Activated CD8-positive, alpha-beta memory T cell treated with anti-CD3 and anti-CD28 coated beads for 4 hours (primary cell): ENCODE data around the gene DPEP1.
"Not testable (repeated sequence)": the region's sequence is repeated elsewhere in the genome, so short reads cannot be mapped to it uniquely, and the experiment has no call there.

Experiments
- DNase-seq, 2 donors: peaks; one replicate each; pipeline ENCODE4 v3.0.0-alpha.2; 2020; ENCODE audit warnings: low read depth in 2 of 2

The DPEP1 gene

DNA sequence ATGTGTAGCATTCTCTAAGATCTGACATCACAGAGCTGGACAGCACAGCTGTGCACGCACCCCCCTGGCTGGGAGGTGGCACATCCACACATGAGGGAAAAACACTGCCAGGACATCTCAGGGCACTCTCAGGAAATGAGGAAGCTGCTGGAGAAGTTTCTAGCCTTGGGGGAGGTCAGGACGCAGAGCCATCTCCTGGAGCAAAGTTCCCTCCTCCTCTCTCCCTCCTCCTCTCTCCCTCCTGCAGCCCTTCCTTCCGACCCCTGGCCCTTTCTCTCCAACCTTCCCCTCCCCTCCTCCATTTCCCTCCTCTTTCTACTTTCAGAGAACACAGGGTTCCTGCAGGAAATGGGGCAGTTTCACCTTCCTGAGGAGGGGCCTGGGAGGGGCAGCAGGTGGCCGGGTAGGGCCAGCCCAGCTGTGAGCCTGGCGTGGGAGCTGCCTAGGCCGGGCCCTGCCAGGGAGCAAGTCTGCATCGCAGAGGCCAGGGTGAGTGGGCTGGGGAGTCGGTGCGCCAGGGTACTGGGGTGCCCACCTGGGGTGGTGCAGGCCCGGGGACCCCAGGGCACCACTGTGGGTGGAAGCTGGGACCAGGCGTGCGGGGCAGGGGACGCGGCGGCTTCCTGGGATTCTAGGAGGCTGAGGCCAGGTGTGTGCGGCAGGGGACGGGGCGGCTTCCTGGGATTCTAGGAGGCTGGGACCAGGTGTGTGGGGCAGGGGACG is at the start of gene DPEP1:
Gene DPEP1 (plus strand): TSS at position 412 of the 723 bp plus-strand sequence. CDS start 16,769 bp downstream, outside the sequence.
- no peak for DNase-seq

DNA sequence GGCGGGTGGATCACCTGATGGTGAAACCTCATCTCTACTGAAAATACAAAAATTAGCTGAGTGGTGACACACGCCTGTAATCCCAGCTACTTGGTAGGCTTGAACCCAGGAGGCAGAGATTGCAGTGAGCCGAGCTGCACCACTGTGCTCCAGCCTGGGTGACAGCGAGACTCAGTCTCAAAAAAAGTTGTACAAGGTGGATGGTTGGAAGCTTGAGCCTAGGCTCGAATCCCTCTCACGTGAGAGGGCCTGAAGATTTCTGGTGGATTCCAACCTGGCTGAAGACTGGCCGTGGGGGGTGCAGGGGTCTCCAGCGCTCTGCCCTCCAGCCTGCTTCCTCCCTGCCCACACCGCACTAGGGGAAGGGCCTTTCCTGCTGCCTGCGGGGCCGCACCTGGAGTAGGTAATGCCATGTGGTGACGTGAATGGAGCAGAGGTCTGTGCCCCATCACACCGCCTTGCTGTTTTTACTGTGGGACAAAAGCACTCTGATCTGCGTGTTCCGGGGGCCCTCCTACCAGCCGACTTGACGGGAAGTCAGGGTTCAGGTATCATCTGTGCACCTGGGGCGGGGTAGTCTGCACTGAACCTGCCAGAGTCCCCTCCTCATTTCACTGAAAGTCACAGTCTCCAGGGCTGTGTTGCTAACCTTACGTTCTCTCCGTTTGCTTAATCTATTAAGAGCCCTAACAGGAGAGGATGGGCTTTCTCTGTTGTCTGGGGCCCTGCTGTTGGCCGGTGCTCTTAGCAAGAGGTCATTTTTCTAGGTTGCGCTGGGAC is 48.8 kb upstream of the DPEP1 start:
- DNase-seq: no peak

DNA sequence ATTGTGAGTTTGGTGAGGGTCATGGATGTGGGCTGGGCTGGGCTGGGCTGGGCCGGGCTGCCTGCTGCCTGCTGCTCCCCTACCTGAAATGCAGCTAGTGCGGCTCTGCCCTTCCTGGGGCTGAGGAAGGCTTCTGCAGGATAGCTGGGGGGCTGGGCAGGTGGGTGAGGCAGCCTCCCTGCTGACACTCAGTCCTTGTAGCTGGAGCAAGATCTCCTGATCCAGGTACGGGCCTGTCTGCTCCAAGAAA is 48.3 kb upstream of the DPEP1 start:
- DNase-seq: no peak

DNA sequence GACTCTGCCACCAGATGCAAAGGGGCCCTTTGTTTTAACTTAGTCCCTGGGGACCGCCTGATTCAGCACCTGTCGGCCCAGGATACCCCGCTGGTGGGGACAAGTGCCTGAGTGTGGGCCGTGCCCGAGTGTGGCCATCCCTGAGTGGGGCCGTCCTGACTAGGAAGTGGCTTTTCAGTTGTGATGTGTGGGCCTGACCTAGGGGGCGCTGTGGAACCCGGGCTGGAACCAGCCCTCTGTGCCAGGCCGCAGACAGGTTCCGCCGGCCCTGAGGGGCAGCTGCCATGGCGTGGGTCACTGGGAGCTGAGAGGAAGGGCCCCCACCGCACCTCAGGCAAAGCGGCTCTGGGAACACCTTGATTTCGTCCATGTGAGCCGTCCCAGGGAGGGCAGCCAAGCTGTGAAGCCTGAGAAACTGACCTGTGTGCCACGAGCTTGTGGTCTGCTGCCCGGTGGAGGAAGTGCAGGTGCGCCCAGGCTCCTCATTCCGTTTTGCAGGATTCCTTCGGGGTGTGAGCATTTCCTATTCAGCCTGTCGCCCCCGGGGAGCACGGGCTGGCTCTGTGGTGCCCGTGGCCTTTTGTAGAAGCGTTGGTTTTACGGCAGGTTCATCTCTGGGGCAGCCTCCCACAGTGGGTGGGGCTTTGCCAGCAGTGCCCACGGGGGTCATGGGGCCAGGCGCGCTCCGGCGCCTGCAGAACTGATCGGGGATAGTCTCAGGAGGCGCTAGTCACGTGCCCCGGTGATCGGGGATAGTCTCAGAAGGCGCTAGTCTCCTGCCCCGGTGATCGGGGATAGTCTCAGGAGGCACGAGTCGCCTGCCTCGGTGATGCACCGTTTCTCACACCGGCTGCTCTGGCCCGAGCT is 47.7 kb upstream of the DPEP1 start:
- DNase-seq: peak in 1 of 2 donors; percentile 21

DNA sequence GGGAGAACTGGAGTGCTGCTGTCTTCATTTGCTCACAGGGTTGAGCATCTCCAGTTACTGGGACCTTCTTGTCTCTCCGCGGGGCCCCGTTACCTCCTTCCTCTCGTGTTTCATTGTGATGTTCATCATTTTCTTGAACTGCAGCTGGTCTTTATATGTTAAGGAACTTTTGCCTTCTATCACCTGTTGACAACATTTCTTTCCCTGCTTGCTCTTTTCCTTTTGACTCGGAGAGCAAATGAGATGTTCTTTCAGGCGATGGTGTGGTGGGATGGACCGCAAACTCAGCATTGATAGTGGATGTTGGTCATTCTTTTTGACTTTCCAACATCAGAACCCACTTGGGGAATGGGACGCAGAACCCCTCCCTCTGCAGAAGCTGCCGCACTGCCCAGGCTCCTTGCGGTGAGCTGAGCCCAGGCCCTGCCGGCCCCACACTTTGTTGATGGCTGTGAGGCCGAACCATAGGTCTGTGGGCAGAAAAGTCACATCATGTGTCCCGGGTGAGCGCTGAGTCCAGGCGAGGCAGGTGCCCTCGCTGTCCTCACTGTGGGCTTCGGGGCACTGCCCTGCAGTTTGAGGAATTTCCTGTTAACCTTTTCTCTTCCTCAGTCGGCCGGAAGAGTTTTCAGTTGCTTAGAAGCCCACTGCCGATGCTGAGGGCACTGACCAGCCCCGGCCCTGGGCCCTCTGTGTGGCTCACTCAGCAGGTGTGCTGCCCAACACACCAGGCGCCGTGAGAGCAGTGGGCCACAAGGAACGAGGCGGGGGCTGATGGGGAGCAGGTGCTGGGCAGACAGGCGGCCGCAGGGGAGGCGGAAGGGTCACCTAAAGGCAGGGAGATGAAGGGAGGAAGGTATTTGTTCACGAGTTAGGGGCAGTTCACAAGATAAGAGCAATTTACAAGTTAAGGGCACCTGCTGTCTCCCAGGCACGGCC is 45.5 kb upstream of the DPEP1 start:
- no peak for DNase-seq

DNA sequence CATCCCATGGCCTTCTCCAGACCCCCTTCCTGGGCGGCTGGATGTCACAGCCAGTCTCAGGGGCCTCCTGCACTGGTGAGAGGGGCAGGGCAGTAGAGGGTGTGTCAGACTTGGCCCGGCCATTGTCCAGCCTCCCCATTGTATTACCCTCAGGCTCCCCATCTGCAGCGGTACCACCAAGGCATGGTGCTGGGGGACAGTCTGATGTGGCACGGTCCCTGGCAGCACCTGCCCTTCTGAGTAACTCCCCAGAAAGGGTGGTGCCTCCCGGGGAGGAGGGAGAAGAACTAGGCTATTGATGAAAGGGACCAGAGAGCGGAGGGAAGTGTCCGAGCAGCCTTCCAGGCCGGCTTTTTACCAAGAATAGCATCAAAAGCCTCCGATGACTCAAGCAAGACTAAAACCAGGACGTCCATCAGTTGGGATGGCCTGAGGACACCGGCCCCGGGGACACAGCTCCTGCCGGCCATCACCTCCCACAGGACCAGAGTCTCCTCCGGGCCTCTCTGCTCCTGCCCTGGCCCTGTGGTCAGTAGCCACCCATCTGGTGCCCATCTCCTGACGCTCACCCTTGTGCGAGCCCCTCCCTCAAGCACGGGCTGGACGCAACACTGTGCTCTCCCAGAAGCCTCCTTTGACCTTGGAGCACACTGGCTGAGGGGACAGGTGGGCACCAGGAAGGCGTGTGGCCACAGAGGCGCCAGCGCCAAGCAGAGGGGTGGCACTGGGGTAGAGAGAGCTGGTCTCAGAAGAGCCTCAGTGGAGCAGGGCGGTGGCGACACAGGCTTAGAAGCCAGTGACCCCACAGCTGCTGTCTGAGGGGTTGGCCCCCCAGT is 43.7 kb upstream of the DPEP1 start:
- DNase-seq: no peak

DNA sequence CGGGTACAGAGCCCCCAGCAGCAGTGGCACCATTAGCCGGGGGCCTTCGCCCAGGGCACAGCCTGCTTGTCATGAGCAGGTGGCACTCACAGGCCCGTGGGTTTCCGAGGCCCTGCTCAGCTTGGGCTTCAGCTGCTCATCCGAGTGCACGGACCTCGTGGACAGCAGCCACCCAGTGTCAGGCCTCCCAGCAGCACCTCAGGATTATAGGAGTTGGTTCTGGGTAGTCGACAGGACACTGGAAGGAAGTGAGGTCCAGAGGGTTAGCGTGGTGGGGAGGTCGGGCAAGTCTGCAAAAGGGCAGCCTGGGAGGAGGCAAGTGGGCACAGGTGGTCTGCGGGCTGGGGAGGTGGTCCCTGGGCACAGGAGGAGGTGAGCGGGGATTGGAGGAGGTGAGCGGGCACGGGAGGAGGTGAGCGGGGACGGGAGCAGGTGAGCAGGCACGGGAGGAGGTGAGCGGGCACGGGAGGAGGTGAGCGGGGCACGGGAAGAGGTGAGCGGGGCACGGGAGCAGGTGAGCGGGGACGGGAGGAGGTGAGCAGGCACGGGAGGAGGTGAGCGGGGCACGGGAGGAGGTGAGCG is 43.0 kb upstream of the DPEP1 start:
- no peak for DNase-seq

DNA sequence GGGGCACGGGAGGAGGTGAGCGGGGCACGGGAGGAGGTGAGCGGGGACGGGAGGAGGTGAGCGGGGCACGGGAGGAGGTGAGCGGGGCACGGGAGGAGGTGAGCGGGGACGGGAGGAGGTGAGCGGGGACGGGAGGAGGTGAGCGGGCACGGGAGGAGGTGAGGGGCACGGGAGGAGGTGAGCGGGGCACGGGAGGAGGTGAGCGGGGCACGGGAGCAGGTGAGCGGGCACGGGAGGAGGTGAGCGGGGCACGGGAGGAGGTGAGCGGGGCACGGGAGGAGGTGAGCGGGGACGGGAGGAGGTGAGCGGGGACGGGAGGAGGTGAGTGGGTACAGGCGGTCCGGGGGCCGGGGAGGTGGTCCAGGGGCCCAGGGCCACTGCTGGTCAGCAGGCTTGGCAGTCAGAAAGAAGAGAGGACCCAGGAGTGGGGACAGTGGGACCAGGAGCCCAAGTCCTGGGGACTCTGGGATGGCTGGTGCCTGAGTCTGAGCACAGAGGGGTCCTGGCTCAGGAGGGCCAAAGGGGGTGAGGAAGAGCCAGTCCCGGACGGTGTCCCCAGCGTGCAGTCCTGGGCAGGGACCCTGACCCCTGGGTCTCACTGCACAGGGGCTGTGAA is 42.4 kb upstream of the DPEP1 start:
- not testable (repeated sequence) for DNase-seq

DNA sequence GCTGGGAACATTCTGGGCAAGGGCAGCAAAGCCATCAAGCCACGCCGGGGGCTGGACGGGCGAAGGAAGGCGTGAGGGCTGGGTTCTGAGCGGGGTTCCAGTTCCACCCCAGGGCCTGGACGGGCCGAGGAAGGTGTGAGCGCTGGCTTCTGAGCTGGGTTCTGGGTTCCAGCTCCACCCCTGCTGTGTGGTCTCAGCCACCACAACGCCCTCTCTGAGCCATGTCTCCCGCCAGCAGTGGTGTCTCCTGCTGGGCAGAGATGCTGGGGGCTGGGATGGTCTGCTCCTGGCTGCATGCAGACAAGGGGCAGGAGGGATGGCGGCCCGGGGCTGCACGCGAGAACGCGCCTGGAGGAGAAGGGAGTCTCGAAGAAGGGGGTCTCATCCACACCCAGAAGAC is 41.8 kb upstream of the DPEP1 start:
- DNase-seq: no peak

DNA sequence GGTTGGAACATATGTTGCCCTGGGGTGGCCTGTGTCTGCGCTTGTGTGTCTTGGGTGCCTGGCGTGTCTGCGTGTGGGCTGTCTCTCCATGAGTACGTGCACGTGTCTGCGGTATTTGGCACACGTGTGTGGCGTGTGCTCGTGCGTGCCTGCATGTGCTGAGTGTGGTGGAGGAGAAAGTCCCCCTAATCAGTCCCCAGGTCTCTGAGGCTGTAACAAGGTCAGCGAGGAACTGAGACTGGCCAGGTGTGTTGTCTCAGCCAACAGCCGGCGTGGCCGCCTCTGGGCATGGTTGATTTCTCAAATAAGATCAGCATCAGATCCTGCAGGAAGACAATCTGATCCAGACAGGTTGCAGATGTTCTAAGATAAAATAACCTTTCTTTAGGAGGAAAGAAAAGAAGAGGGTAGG is 41.4 kb upstream of the DPEP1 start:
- DNase-seq: no peak

DNA sequence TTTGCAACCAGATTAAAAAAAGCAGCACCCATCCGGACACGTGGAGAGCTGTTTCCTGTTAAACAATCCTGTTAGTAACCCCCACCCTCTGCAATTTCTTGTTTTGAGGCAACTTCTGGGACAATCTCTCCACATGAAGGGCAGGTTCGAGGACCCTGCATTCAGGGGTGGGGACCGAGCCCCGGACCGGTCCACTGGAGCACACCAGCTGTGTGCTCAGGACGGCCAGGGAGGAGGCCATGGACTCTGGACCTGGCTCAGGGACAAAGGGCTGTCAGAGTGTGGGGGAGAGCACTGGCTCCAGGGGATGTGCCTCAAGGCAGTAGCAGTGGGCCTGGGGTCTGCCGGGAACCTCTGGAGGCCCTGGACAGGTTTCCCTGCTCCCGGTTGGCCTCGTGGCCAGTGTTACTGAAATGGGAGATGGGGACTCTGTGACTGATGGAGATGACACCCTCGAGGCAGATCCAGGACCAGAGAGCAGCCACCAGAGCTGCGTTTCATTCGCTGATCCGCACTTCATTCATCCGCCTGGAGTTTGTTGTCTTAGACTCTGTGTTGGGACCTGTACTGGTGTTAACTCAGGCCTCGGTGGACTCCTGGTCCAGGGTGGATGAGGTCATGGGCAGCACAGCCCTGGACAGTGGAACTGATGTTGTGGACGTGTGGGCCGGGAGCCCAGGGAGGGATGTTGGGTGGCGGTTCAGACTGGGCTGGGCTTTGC is 40.8 kb upstream of the DPEP1 start:
- no peak for DNase-seq

DNA sequence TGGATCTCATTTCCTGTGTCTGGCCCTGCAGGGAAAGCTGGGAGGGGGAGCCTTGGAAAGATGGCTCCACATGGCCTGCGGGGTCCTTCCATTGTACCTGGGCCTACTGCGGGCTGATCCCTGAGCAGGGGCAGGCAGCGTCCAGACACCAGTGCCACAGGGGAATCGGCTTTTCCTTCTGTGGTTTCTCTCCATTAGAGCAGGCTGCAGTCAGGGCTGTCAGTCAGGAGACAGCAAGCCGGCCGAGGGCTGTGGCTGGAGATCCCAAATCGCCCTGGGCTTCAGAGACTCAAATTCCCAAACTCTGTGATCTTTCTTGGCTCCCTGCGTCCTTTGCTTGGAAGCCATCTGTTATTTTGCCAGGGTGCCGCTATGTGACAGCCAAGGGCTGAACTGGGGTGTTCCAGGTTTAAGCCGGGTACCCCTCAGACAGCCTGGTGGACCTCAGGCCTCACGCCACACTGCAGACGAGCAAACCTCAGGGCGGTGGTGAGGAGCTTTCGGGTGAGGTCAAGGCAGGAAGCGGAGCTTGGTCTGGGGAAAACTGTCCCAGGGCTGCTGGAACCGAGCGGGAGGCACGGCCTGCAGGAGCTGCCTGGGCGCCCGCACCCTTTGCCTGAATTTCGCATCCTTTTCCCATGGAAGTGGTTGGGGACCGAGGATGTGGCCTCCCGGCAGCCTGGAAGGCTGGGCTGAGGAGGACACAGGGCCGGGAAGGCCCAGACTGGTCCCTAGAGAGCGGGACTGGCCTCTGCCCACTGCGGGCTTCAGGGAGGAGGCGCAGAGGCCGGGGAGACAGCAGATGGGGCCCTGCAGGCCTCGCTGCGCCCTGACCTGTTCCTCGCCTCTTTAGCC is 39.4 kb upstream of the DPEP1 start:
- DNase-seq: no peak

DNA sequence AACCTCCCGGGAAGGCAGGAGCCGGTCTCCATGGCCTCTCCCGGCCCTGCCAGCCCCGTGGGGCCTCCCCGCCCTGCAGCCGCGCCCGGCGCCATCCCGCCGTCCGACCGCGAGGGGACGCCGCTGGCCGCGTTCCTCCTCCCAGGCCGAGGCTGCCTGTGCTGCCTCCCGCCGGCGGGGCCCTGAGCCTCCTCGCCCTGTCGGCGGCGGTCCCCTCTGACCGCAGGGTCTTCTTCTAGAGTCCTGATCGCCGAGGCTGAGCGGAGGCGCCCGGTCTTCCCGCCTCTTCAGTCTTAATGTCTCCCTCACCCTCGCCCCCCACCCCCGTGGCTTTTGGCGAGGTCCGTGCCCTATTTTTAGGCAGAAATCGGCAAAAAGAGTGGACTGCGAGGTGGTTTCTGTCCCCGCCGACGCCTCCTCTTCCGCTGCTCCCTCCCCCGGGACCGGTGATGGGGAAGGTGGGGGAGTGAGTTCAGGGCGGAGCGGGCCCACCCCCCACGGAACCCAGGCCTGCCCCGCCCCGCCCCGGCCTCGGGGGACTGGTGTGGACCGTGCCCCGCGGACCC is 38.7 kb upstream of the DPEP1 start:
- DNase-seq: no peak

DNA sequence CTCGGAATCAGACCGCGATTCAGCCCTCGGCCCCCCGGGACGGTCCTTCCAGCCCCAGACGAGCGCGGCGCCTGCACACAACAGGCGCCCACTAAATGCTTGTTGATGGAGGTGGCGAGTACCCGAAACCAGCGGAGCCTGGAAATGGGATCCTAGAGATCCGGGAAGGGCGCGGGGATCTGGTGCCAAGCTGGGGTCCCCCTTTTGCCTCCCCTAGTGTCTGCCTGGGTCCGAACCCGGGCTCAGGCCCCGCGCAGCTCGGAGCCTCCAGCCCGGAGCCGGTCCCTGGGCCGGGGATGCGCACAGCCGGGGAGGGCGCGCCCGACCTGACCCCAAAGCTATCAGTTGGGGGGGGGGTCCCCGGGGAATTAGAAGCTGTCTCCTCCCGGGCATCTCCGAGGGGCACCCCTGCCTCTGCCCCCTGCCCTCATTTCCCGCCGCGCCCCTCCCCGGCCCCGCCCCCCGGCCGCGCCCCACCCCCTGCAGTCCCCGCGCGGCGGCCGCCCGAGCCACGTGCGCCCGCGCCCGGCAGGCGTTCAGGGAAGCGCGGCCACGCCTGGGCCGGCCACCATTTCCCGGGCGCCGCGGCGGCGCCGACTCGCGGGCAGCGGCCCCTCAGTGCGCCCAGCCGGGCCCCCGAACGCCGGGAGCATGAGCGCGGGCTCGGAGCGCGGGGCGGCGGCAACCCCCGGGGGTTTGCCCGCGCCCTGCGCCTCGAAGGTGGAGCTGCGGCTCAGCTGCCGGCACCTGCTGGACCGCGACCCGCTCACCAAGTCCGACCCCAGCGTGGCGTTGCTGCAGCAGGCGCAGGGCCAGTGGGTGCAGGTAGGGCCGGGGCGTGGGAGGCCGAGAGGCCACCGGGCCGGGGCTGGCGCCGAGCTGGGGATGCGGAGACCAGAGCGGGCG is 37.9 kb upstream of the DPEP1 start, which contains the start of gene CPNE7:
Gene CPNE7 (plus strand): TSS at position 512 of the 906 bp plus-strand sequence. CDS start 140 bp downstream, at position 652.
- DNase-seq: no peak

DNA sequence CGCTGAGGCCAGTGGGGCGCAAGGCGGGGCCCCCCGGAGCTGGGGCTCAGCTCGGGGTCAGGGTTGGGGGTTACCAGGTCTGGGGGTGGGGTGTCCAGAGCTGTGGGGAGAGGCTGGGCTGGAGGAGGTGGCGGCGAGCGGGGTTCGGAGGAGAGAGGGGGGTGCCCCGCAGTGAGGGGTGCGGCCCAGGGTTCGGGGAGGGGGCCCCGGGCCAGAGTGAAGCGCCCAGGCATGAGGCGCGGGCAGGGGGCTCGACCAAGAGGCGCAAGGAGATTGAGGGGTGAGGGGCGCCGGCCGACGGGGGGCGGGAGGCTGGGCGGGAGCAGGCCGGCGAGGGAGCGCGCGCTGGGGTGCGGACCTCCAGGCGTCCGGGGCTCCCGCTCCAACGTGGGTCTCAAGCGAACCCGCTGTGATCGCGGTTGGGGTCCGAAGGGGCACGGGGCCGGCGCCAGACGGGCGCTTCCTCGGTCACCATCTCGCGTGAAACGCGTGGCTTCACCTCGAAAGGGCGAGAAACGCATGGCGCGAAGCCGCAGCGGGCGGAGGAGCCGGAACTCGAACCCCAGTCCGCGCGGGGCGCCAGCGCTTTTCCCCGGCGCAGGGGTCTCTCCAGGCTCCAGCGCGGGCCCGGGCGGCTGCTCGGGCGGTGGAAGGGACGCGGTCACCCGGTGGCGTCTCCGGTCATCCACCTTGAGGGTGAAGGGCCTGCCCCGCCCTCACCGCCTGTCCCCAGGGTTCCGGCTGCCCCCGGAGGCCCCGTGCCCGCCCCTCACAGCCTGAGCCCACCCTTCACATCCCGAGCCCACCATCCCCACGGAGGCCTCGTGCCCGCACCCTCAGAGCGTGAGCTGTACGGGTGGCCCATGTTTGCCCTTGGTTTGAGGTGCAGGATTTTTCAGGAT is 37.0 kb upstream of the DPEP1 start:
- no peak for DNase-seq
